Osteoblast (primary cell): ENCODE results near the gene SLC25A51. TPM values are rescaled to one million over a fixed set of nuclear protein-coding genes. Genes with fewer than 3 reads are reported as not detected.

Experiments
- DNase-seq: peaks from one replicate; pipeline ENCODE4 v3.0.0; 2011; ENCODE audit warnings: low spot score, mixed read lengths; ENCODE audit not compliant: insufficient read length; ENCODE audit errors: missing footprints
- H2AFZ ChIP-seq: 2 replicates; pipeline ENCODE4 v1.6.0; 2011; ENCODE audit warnings: mild to moderate bottlenecking, low read length
- H3K27ac ChIP-seq: 2 replicates; pipeline ENCODE4 v1.5.1; 2011; ENCODE audit warnings: mild to moderate bottlenecking, low read depth, low read length, moderate library complexity
- H3K27me3 ChIP-seq: 2 replicates; pipeline ENCODE4 v1.6.0; 2012; ENCODE audit warnings: mild to moderate bottlenecking, control low read depth, inconsistent platforms, low read length, moderate library complexity; ENCODE audit not compliant: insufficient read depth
- H3K36me3 ChIP-seq: 2 replicates; pipeline ENCODE4 v1.5.1; 2011; ENCODE audit warnings: mild to moderate bottlenecking, low read length, control low read depth, moderate library complexity; ENCODE audit not compliant: insufficient read depth
- H3K4me1 ChIP-seq: 2 replicates; pipeline ENCODE4 v1.5.1; 2011; ENCODE audit warnings: mild to moderate bottlenecking, low read length, control low read depth, moderate library complexity; ENCODE audit not compliant: insufficient read depth
- H3K4me2 ChIP-seq: 2 replicates; pipeline ENCODE4 v1.6.0; 2011; ENCODE audit warnings: mild to moderate bottlenecking, low read length; ENCODE audit not compliant: insufficient read depth
- H3K4me3 ChIP-seq: fragments of 200-600 bp; sonication (generic); 3 replicates; pipeline ENCODE4 v1.5.1; 2012; ENCODE audit warnings: mild to moderate bottlenecking, low read length, inconsistent platforms; ENCODE audit not compliant: insufficient read depth
- H3K79me2 ChIP-seq: 2 replicates; pipeline ENCODE4 v1.6.0; 2012; ENCODE audit warnings: mild to moderate bottlenecking, low read length, control low read depth, inconsistent platforms; ENCODE audit not compliant: insufficient read depth
- H3K9me3 ChIP-seq: 2 replicates; pipeline ENCODE4 v1.5.1; 2011; ENCODE audit warnings: low read depth, low read length, control low read depth
- H4K20me1 ChIP-seq: 2 replicates; pipeline ENCODE4 v1.6.0; 2012; ENCODE audit warnings: mild to moderate bottlenecking, low read length, control low read depth; ENCODE audit not compliant: insufficient read depth
- total RNA-seq: library from RNA; depleted of rRNA; stranded (reverse); fragments of >200 nt; gene quantifications from 2 replicates; pipeline ENCODE4 v1.2.3, GENCODE V29; 2012
- TF ChIP-seq, protein P1 (sequence below): IDR thresholded peaks from 2 replicates; pipeline ENCODE4 v1.5.1; 2011; ENCODE audit warnings: mild to moderate bottlenecking, low read depth, low read length, moderate library complexity; ENCODE audit errors: extremely low read depth

SLC25A51 gene
- total RNA-seq, 1 donor, result 119 TPM

- peak; percentile 5 for DNase-seq
- TF ChIP-seq, protein P1, sequence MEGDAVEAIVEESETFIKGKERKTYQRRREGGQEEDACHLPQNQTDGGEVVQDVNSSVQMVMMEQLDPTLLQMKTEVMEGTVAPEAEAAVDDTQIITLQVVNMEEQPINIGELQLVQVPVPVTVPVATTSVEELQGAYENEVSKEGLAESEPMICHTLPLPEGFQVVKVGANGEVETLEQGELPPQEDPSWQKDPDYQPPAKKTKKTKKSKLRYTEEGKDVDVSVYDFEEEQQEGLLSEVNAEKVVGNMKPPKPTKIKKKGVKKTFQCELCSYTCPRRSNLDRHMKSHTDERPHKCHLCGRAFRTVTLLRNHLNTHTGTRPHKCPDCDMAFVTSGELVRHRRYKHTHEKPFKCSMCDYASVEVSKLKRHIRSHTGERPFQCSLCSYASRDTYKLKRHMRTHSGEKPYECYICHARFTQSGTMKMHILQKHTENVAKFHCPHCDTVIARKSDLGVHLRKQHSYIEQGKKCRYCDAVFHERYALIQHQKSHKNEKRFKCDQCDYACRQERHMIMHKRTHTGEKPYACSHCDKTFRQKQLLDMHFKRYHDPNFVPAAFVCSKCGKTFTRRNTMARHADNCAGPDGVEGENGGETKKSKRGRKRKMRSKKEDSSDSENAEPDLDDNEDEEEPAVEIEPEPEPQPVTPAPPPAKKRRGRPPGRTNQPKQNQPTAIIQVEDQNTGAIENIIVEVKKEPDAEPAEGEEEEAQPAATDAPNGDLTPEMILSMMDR, result no peak
- H3K79me2 ChIP-seq, result peaks cover 19% of the 10 kb centered on the region
Measured at GRCh38 chr9:37931592-37931991, 27.7 kb upstream of the SLC25A51 start.

DNA sequence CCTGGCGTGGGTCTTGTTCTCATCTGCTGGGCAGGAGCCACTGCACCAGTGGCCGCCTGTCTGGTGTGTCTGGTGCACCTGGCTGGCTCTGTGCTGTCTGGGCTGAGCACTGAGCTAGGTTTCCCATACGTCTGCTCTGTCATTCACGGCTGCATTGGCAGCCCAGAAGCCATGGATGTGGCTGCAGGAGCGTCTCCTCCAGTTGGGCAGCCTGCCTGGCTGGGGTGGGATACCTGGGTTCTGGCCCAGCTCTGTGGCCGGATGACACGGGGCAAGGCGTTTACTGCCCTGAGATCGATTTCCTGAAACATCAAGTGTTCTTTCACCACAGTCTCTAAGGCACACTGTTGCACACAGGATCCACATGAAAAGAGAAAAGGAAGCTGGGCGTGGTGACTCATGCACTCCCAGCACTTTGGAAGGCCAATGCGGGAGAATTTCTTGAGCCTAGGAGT lies 25.5 kb upstream of the SLC25A51 start:
- DNase-seq, result peak; percentile 69
- Histone ChIP-seq H4K20me1 (peaks cover 27% of the 10 kb centered on the region), H3K4me2 (no peak overlapping the region), H3K79me2 (peaks cover 23% of the 10 kb centered on the region), H3K36me3 (peaks cover 5% of the 10 kb centered on the region), H3K27me3 (no peaks in the 10 kb centered on the region), H3K9me3 (no peaks in the 10 kb centered on the region), H3K4me1 (peaks cover 14% of the 10 kb centered on the region), H2AFZ (no peak overlapping the region), H3K4me3 (no peak overlapping the region), H3K27ac (no peak overlapping the region)
- TF ChIP-seq, protein P1, result no peak

More at GRCh38 chr9:37931592-37931991, 27.7 kb upstream of the SLC25A51 start:
- H3K4me1 ChIP-seq, result peaks cover 18% of the 10 kb centered on the region
- H3K4me3 ChIP-seq, result no peak overlapping the region
- H3K36me3 ChIP-seq, result peaks cover 5% of the 10 kb centered on the region
- H3K27me3 ChIP-seq, result no peaks in the 10 kb centered on the region
- no peak overlapping the region for H3K27ac ChIP-seq
- peaks cover 12% of the 10 kb centered on the region for H4K20me1 ChIP-seq
- H3K9me3 ChIP-seq, result no peaks in the 10 kb centered on the region
- no peak overlapping the region for H2AFZ ChIP-seq
- no peak overlapping the region for H3K4me2 ChIP-seq

DNA sequence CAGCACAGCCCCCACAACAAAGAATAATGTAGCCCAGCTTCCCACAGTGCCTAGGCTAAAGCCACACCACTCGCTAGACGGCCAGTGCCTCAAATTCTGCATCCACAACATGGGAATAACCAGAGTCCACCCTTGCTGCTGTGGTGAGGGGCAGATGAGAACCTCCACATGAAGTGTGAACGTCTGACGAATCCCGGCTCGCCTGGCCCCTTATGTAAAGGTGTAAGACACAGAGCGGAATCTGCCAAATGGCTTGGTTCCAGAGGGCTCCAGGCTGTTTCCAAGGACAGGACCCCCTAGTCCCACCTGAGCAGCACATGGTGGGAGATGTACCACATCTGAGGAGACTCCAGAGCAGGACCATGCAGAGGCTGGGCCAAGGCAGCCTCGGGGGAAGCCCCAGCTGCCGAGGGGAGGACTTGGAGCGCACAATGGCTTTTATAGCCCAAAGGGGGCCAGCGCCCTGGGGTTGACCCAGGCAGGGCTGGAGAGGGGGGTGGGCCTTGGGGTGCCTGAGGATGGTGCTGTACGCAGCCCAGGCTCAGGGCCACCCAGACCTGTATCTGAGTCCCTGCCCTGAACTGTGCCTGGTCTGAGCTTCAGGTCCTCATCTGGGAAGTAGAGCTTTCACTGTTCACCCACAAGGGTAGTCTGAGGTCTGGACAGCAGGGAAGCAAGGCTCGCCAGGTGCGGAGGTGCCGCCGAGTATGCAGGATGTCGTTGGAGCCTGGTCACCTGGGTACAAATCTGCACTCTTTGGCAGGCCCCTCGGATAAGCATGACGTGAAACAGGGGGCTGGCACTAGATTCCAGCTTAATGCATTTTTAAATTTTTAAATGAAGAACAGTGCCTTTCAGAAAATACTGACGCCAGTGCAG lies 24.9 kb upstream of the SLC25A51 start:
- no peak overlapping the region for H3K4me3 ChIP-seq
- peaks cover 5% of the 10 kb centered on the region for H3K36me3 ChIP-seq
- DNase-seq, result peak; percentile 31
- H2AFZ ChIP-seq, result no peak overlapping the region
- H3K4me1 ChIP-seq, result peaks cover 14% of the 10 kb centered on the region
- TF ChIP-seq, protein P1, result no peak
- peaks cover 27% of the 10 kb centered on the region for H4K20me1 ChIP-seq
- no peak overlapping the region for H3K4me2 ChIP-seq
- no peaks in the 10 kb centered on the region for H3K27me3 ChIP-seq
- peaks cover 23% of the 10 kb centered on the region for H3K79me2 ChIP-seq
- no peak overlapping the region for H3K27ac ChIP-seq
- H3K9me3 ChIP-seq, result no peaks in the 10 kb centered on the region
